Activated gamma-delta T cell treated with Interleukin-2 at 50 U/mL for 16 hours (primary cell): Measurements from ENCODE around the gene BTD.
"Not testable (repeated sequence)": the region's sequence is repeated elsewhere in the genome, so short reads cannot be mapped to it uniquely, and the experiment has no call there.

Experiments
- DNase-seq: peaks from one replicate; pipeline ENCODE4 v3.0.0-alpha.2; 2020

Gene BTD

DNA sequence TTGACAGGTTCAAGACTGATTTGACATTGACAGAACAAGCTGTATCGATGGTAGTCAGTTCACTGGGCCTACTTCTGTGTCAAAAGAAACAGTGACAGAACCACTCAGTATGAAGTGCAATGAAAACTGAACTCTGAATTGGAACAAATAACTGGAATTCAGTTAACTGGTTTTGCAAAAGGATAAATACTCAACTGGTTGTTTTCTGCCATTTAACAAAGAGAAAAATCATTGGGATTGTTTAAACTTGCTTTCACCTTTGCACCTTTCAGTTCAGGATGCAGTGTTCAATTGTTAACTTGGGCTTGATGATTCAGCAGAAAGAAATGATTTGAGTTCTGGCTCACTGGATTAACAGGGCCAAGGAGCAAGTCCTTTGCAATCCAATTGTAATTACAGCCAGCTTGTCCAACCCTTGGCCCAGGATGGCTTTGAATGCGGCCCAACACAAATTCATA is 4.9 kb downstream of the BTD start:
- DNase-seq: no peak

- no peak for DNase-seq
Observed at GRCh38 chr3:15610082-15610759, 8.7 kb downstream of the BTD start.

GRCh38 chr3:15611018-15611417 is 9.5 kb downstream of the BTD start:
- DNase-seq: no peak

GRCh38 chr3:15612001-15612400 is 10.5 kb downstream of the BTD start:
- DNase-seq: no peak

- no peak for DNase-seq
Observed at GRCh38 chr3:15614958-15615357, 13.4 kb downstream of the BTD start.

DNA sequence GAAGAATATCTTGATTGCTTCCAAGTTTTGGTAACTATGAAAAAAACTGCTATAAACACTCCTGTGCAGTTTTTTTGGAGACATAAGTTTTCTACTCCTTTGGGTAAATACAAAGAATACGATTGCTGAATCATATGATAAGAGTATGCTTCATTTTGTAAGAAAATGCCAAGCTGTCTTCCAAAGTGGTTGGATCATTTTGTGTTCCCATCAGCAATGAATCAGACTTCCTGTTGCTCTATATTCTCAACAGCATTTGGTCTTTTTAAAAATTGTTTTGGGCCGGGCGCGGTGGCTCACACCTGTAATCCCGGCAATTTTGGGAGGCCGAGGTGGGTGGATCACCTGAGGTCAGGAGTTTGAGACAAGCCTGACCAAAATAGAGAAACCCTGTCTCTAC is 14.5 kb downstream of the BTD start:
- no peak for DNase-seq

DNA sequence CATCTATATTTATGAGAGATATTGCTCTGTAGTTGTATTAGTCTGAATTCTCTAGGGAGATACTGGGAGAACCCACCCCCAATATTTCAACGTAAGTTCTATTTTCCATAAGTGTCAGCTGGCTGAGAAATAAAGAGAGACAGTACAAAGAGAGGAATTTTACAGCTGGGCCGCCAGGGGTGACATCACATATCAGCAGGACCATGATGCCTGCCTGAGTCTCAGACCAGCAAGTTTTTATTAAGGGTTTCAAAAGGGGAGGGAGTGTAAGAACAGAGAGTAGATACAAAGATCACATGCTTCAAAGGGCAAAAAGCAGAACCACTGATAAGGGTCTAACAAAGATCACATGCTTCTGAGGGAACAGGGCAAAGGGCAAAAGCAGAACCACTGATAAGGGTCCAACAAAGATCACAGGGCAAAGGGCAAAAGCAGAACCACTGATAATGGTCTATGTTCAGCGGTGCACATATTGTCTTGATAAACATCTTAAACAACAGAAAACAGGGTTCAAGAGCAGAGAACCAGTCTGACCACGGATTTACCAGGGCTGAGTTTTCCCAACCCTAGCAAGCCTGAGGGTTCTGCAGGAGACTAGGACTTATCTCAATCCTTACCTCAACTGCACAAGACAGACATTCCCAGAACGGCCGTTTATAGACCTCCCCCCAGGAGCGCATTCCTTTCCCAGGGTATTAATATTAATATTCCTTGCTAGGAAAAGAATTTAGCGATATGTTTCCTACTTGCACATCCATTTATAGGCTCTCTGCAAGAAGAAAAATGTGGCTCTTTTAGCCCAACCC is 18.3 kb downstream of the BTD start:
- DNase-seq: not testable (repeated sequence)

- no peak for DNase-seq
Observed at GRCh38 chr3:15623535-15624440, 22.2 kb downstream of the BTD start.

- no peak for DNase-seq
Observed at GRCh38 chr3:15628967-15629366, 27.4 kb downstream of the BTD start.

DNA sequence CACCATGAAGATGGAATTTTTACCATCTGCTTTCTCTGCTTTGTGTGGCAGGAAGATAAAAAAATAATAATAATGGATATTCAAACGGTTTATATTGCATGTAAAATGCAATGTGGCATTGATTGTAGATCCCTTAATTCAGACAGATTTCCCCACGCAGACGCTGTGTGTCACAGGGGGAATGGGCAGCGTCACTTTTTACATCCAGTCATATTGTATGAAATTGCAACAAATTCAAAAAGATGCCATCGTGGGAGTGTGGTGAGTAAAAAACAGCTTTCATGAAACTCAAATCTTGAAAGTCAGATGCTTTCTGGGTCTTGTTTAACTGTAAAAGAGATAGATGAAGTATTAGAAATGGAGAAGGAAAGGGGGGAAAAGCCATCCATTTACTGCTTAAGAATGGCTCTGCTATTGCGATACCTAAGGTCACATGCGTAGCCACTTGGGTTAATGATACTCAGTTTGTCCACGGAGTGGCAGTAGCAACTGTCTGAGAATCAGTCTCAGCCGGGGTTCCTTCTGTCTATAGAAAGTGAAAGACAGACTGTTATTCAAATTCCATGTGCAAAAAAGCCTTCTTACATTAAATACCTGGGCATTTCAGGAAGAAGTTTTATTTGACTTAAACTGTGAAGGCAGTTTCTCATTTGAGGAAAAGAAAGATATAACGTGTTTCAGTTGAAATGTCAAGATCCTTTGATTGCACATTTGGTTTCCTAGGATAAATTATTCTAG is 28.5 kb downstream of the BTD start:
- DNase-seq: peak; percentile 58

DNA sequence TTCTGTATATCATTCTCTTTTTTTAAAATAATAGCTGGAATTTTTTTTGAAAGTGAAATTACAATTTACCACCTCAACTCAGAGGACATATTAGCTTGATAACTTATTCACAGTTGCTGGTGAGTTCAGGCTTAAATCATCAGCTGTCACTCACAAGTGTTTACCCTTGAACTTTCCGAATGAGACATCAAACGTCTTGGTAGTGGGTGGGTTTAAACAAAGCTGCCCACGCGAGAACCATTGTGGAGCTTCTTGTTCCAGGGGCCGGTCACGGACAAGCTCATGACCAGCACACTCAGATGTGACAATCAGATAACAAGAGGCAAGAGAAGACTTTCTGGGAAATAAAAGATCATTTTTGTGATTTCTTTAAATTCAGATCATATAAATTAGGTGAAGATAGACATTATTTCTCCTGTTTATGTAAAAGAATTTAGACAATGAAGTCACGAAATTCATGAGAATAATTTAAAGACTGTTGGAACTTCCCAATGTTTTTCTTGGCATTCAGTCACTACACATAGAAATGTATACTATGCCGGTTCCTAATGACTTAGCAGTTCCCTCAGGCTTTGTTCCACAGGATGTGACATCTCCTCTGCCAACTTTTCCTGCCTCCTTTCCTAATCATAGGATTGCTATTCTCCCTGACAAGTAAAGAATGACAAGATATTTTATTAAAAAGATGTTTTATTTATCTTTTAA is 29.3 kb downstream of the BTD start:
- no peak for DNase-seq

- DNase-seq: no peak
Observed at GRCh38 chr3:15631426-15632211, 30.1 kb downstream of the BTD start.

DNA sequence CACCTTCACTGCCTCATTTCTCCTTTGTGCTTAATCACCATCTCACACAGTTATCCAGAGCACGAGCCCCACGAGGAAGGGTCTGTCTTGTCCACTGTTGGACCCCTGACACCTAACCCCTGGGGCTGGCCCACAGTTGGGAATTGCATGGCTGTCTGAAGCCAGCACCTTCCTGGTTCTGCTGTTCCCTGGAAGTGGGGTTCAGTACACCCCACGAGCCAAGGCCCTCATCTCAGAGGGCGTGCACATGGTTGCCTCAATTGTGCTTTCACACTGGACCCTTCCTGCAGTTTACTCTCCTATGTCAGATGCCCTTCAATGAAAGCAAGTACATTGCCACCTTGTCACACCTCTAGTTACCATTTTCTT is 30.7 kb downstream of the BTD start:
- no peak for DNase-seq

DNA sequence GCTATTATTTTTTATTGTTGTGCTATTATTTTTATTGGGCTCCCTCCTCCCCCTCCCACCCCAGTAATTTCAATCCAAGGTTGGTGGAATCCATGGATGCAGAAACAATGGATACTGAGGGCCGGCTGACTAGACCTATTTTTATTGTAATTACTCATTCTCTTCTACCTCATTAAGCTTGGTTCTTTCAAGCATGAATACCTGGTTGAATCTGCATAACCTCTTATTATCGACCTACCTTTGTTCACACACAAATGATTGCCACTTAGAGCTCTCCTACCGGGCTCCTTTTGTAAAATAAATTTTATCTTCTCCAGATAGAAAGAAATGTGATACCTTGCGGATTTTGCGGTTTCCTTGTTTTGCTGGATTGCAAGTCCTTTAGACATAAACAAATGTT is 31.6 kb downstream of the BTD start:
- DNase-seq: no peak

- DNase-seq: no peak
Observed at GRCh38 chr3:15633766-15634598, 32.4 kb downstream of the BTD start.

GRCh38 chr3:15634671-15635070 is 33.1 kb downstream of the BTD start:
- DNase-seq: no peak

DNA sequence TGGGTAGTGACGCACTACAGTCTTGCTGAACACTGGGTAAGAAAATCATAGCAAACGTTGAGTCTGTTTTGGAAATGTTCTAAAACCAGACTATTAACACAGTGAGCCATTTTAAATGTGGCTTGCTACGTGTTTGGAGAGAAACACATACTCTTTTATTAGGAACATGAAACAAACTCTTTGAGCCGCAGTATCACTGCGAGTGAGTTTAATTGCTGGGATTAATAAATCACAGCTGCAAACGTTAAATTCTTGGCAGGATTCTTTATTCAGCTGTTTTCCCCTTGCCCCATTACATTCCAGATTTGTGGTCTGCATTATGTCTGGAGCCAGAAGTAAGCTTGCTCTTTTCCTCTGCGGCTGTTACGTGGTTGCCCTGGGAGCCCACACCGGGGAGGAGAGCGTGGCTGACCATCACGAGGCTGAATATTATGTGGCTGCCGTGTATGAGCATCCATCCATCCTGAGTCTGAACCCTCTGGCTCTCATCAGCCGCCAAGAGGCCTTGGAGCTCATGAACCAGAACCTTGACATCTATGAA is 33.6 kb downstream of the BTD start:
- DNase-seq: no peak

- DNase-seq: no peak
Observed at GRCh38 chr3:15636028-15636709, 34.6 kb downstream of the BTD start.
